ENCODE measurements around the gene DHX15.

The DHX15 gene

DNA sequence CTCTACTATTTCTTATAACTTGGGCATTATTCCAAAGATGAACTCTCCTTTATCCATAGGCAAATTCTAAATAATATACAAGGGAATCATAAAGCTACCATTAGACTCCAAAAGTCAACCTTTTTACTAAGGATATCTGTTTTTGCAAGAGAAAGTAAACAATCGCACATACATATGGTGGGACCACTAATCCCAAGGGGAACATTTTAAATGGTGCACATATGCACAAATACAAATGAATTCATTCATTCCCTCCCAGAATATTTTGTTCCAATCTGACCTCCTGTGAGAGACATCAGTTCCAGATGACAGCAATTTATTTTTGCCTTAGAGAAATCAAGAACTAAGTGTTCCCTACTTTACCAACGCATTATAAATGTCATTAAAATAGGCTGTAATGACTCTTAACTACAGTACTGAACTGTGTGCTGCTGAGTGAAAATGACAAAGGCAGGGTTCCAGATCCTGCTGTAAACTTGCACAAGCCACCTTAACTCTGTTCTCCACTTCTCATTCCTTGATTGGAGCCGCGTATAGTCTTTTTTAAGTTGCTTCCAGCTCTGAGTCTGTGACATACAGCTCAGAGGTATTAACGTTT lies 2.0 kb downstream of the DHX15 start:
- H3K27me3 ChIP-seq (ENCODE audit: control insufficient read depth, insufficient read depth, low read length) = no peaks in the 10 kb centered on the region
- H3K4me1 ChIP-seq (ENCODE audit: control insufficient read depth, insufficient read depth, low read length) = peaks cover 20% of the 10 kb centered on the region
- 0 out of 2 replicates have a peak overlapping the region, but pooled peaks have one; percentile 100 for H3K27ac ChIP-seq (ENCODE audit: low read depth, low read length)
- peak overlapping the region; percentile 20 for H3K9ac ChIP-seq (ENCODE audit: low read length)
- H3K36me3 ChIP-seq (ENCODE audit: control insufficient read depth, insufficient read depth, low read length) = peaks cover 45% of the 10 kb centered on the region
- peak overlapping the region; percentile 99 for H3K4me3 ChIP-seq (ENCODE audit: low read depth, low read length)
- no peaks in the 10 kb centered on the region for H3K9me3 ChIP-seq (ENCODE audit: control insufficient read depth, insufficient read depth, low read depth, low read length)

DNA sequence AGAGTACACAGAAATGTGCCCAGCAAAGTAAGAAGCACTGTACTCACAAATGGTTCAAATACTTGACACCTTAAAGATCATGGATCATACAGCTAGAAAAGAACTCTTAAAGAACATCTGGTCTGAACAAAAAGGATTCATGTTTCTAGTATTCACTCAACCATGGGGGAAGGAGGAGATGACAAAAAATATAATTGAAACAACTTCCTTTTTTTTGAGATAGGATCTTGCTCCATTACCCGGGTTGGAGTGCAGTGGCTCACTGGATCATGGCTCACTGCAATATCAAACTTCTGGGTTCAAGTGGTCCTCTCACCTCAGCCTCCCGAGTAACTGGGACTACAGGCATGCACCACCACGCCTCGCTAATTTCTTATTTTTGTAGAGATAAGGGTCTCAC lies 6.0 kb downstream of the DHX15 start:
- H3K9me3 ChIP-seq (ENCODE audit: control insufficient read depth, insufficient read depth, low read depth, low read length) = no peaks in the 10 kb centered on the region
- peaks cover 24% of the 10 kb centered on the region for H3K4me1 ChIP-seq (ENCODE audit: control insufficient read depth, insufficient read depth, low read length)
- no peak overlapping the region for H3K27ac ChIP-seq (ENCODE audit: low read depth, low read length)
- no peaks in the 10 kb centered on the region for H3K27me3 ChIP-seq (ENCODE audit: control insufficient read depth, insufficient read depth, low read length)
- peaks cover 83% of the 10 kb centered on the region for H3K36me3 ChIP-seq (ENCODE audit: control insufficient read depth, insufficient read depth, low read length)
- H3K9ac ChIP-seq (ENCODE audit: low read length) = no peak overlapping the region
- no peak overlapping the region for H3K4me3 ChIP-seq (ENCODE audit: low read depth, low read length)

DNA sequence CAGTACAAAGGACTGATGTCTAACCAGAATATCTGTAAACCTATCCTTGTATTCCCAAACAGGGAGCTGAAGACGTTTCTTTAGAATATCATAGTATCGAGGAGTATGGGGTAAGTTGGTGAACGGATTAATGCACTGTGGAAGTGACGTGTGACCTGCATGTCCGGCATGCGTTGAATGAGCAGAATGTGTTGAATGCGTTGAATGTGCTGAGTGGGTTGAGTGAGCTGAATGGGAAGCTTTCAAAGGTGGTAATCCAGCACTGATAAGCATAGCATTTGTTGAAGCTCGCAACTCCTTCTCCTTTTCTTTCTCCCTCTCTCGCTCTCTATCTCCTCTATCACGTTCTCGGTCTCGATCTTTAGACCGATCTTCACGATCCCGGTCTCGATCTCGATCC lies 8.1 kb downstream of the DHX15 start:
- peaks cover 13% of the 10 kb centered on the region; the same call in 1 of the 2 replicates for H3K4me1 ChIP-seq (ENCODE audit: control insufficient read depth, insufficient read depth, low read length)
- H3K9me3 ChIP-seq (ENCODE audit: control insufficient read depth, insufficient read depth, low read depth, low read length) = no peaks in the 10 kb centered on the region
- no peak overlapping the region for H3K27ac ChIP-seq (ENCODE audit: low read depth, low read length)
- no peak overlapping the region for H3K4me3 ChIP-seq (ENCODE audit: low read depth, low read length)
- H3K9ac ChIP-seq (ENCODE audit: low read length) = no peak overlapping the region
- no peaks in the 10 kb centered on the region for H3K27me3 ChIP-seq (ENCODE audit: control insufficient read depth, insufficient read depth, low read length)
- peaks cover 90% of the 10 kb centered on the region for H3K36me3 ChIP-seq (ENCODE audit: control insufficient read depth, insufficient read depth, low read length)

DNA sequence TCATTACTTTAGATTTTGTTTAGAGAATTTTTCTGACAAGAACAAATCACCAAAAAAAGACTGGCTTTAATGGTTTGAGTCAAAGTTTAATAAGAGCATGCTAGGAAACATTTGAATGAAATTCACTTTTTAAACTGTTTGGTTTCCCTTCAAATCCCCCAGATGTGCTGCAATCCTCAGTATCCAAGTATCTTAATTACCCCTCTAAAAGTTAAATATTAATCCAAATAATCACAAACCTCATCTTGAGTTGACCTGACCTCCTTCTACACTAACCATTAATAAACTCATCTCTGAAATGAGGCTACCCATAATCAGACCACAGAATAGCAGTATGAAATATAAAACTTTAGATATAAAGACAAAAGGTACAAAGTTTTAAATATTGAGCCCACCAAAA lies 10.1 kb downstream of the DHX15 start:
- no peaks in the 10 kb centered on the region for H3K9me3 ChIP-seq (ENCODE audit: control insufficient read depth, insufficient read depth, low read depth, low read length)
- H3K27me3 ChIP-seq (ENCODE audit: control insufficient read depth, insufficient read depth, low read length) = no peaks in the 10 kb centered on the region
- no peak overlapping the region for H3K4me3 ChIP-seq (ENCODE audit: low read depth, low read length)
- H3K9ac ChIP-seq (ENCODE audit: low read length) = no peak overlapping the region
- H3K27ac ChIP-seq (ENCODE audit: low read depth, low read length) = no peak overlapping the region
- H3K36me3 ChIP-seq (ENCODE audit: control insufficient read depth, insufficient read depth, low read length) = peaks cover 94% of the 10 kb centered on the region
- H3K4me1 ChIP-seq (ENCODE audit: control insufficient read depth, insufficient read depth, low read length) = peaks cover 10% of the 10 kb centered on the region; the same call in 1 of the 2 replicates

DNA sequence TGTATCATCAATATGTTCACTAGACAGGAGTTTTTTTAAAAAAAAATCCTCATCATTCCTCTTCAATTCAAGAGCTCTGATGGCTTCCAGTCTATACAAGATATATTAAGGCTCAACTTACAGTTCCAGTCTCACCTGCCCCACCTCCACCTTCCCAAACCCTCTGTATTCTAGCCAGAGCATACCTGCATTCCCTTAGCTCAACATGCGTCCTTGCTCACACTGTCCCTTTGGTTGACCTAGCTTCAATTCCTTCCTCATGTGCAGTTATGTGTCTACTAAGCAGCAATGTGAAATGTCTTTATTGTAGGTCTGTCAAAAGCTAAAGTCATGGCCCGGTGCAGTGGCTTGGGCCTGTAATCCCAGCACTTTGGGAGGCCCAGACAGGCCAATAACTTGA lies 10.8 kb downstream of the DHX15 start:
- Histone ChIP-seq H3K4me1 (ENCODE audit: control insufficient read depth, insufficient read depth, low read length) (peaks cover 10% of the 10 kb centered on the region; the same call in 1 of the 2 replicates), H3K27me3 (ENCODE audit: control insufficient read depth, insufficient read depth, low read length) (no peaks in the 10 kb centered on the region), H3K9ac (ENCODE audit: low read length) (no peak overlapping the region), H3K9me3 (ENCODE audit: control insufficient read depth, insufficient read depth, low read depth, low read length) (no peaks in the 10 kb centered on the region), H3K27ac (ENCODE audit: low read depth, low read length) (no peak overlapping the region), H3K36me3 (ENCODE audit: control insufficient read depth, insufficient read depth, low read length) (peaks cover 95% of the 10 kb centered on the region), H3K4me3 (ENCODE audit: low read depth, low read length) (no peak overlapping the region)

DNA sequence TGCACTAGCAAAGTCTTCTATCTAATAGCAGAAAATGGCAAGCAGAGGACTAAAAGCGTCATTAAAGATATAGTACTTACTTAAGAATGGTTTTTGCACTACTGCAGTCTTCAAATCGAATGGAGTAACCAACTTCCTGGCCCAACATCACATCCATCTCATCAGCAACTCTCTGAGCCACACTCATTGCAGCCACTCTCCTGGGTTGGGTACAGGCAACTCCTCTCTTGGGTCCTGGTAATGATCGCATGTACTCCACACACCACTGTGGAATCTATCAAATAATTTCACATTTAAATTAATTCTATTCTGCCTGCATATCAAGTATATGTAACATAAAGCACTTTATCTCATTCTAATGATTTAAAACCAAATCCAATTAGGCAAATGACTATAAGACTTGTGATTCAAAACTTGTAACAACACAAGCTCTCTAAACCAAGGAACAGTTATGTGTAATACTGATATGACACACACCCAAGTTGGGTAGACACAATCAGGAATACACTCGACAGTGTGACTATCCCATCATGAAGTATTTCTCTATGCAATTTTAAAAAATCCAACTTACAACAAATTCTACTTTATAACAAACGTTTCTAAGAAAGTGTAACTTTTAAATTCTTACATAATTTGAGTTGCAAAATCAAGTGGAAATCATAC lies 13.6 kb downstream of the DHX15 start:
- H3K4me1 ChIP-seq (ENCODE audit: control insufficient read depth, insufficient read depth, low read length) = no peaks in the 10 kb centered on the region

DNA sequence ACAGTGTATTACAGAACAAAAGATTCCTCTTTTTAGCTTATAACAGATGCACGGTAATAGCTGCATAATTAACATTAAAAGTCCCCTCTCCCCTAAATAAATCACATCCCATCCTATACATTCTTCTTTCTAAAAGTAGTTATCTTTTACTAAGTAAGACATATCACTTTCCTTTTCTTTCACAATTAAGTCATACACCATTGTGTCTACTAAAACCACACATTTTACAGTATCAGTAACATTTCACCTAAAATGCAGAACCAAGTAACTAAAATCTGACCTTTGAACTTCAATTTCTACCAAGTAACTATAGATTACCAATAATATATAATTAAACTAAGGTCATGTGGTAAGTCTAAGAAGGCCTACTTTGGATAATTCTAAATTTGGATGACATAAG lies 14.2 kb downstream of the DHX15 start:
- Histone ChIP-seq H3K27me3 (ENCODE audit: control insufficient read depth, insufficient read depth, low read length) (no peaks in the 10 kb centered on the region), H3K36me3 (ENCODE audit: control insufficient read depth, insufficient read depth, low read length) (peaks cover 92% of the 10 kb centered on the region), H3K4me1 (ENCODE audit: control insufficient read depth, insufficient read depth, low read length) (no peaks in the 10 kb centered on the region), H3K4me3 (ENCODE audit: low read depth, low read length) (no peak overlapping the region), H3K27ac (ENCODE audit: low read depth, low read length) (no peak overlapping the region), H3K9ac (ENCODE audit: low read length) (no peak overlapping the region), H3K9me3 (ENCODE audit: control insufficient read depth, insufficient read depth, low read depth, low read length) (no peaks in the 10 kb centered on the region)

More for the DNA sequence above, 13.6 kb downstream of the DHX15 start:
- H3K4me3 ChIP-seq (ENCODE audit: low read depth, low read length) = no peak overlapping the region
- H3K9me3 ChIP-seq (ENCODE audit: control insufficient read depth, insufficient read depth, low read depth, low read length) = no peaks in the 10 kb centered on the region
- H3K27me3 ChIP-seq (ENCODE audit: control insufficient read depth, insufficient read depth, low read length) = no peaks in the 10 kb centered on the region
- H3K9ac ChIP-seq (ENCODE audit: low read length) = no peak overlapping the region
- H3K36me3 ChIP-seq (ENCODE audit: control insufficient read depth, insufficient read depth, low read length) = peaks cover 92% of the 10 kb centered on the region
- H3K27ac ChIP-seq (ENCODE audit: low read depth, low read length) = no peak overlapping the region

DNA sequence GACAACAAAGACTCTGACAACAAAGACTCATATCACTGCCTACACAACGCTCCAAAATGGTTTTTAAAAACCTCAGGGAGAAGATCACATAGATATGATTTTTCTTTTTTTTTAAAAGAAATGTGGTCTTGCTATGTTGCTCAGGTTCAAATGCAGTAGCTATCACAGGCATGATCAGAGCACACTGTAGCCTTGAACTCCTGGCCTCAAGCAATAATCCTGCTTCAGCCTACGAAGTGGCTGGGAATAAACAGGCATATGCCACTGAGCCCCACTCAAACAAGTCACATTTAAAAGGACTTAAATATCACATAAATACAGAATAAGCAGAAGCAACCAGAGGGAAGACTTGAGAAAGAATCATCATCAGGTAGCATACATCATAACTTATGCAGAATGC lies 14.7 kb downstream of the DHX15 start:
- Histone ChIP-seq H3K9ac (ENCODE audit: low read length) (no peak overlapping the region), H3K27me3 (ENCODE audit: control insufficient read depth, insufficient read depth, low read length) (no peaks in the 10 kb centered on the region), H3K4me3 (ENCODE audit: low read depth, low read length) (no peak overlapping the region), H3K36me3 (ENCODE audit: control insufficient read depth, insufficient read depth, low read length) (peaks cover 91% of the 10 kb centered on the region), H3K27ac (ENCODE audit: low read depth, low read length) (no peak overlapping the region), H3K9me3 (ENCODE audit: control insufficient read depth, insufficient read depth, low read depth, low read length) (no peaks in the 10 kb centered on the region), H3K4me1 (ENCODE audit: control insufficient read depth, insufficient read depth, low read length) (no peaks in the 10 kb centered on the region)

DNA sequence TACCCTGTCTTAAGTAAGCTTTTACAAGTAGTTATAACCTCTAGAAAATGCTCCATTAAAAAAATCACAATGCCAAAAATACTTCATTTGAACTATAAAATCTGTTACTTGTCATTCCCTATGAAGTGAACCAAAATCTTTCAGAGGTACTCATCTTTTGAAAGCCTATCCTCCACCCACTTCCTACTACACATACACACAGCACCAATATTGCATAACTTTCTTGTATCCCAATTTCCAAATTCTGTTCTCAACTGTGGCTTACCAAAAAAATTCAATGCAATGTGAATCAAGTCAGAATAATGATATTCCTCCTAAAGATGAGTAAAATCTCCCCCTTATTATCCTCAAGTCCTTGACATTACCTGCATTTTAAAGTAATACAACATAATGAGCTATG lies 15.9 kb downstream of the DHX15 start:
- H3K36me3 ChIP-seq (ENCODE audit: control insufficient read depth, insufficient read depth, low read length) = peaks cover 92% of the 10 kb centered on the region
- no peaks in the 10 kb centered on the region for H3K4me1 ChIP-seq (ENCODE audit: control insufficient read depth, insufficient read depth, low read length)
- H3K27me3 ChIP-seq (ENCODE audit: control insufficient read depth, insufficient read depth, low read length) = no peaks in the 10 kb centered on the region
- no peaks in the 10 kb centered on the region for H3K9me3 ChIP-seq (ENCODE audit: control insufficient read depth, insufficient read depth, low read depth, low read length)
- H3K27ac ChIP-seq (ENCODE audit: low read depth, low read length) = no peak overlapping the region
- H3K9ac ChIP-seq (ENCODE audit: low read length) = no peak overlapping the region
- H3K4me3 ChIP-seq (ENCODE audit: low read depth, low read length) = no peak overlapping the region

DNA sequence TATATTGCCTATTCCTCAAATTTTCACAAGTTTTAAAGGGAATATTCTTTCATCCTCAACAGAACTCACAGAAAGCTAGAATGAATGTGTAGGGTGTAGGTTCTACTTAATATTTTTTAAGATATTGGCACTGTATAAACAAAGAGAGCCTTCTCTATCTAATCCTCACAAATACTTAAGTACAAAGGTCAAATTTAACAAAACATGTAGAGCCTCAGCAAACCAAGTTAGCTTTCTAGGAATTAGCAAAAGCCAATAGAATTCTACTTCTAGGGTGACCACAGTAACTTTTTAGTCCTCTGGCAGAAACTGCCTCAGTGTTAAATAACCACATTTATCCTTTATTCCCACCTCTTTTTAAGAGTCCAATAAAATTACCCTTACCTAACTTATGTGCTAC lies 19.3 kb downstream of the DHX15 start:
- no peaks in the 10 kb centered on the region for H3K4me1 ChIP-seq (ENCODE audit: control insufficient read depth, insufficient read depth, low read length)
- no peak overlapping the region for H3K9ac ChIP-seq (ENCODE audit: low read length)
- peaks cover 82% of the 10 kb centered on the region for H3K36me3 ChIP-seq (ENCODE audit: control insufficient read depth, insufficient read depth, low read length)
- no peaks in the 10 kb centered on the region for H3K9me3 ChIP-seq (ENCODE audit: control insufficient read depth, insufficient read depth, low read depth, low read length)
- no peak overlapping the region for H3K4me3 ChIP-seq (ENCODE audit: low read depth, low read length)
- H3K27me3 ChIP-seq (ENCODE audit: control insufficient read depth, insufficient read depth, low read length) = no peaks in the 10 kb centered on the region
- no peak overlapping the region for H3K27ac ChIP-seq (ENCODE audit: low read depth, low read length)

DNA sequence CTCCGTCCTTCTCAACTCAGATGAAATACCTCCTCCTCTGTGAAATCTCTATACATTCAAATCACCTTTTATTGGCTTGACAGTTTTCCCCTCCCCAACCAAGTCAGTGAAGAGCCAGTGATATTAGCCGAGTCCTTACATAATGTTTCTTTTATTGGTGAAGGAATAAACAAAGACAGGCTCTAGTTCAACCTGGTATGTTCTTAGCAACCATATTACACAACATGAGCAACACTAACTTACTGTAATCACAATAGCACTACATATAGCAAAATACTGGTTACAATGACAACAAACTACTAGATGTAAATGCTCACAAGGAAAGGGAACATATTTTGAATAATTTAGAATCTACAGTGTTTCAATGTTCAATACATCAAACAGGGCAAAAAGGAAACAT lies 19.9 kb downstream of the DHX15 start:
- H3K36me3 ChIP-seq (ENCODE audit: control insufficient read depth, insufficient read depth, low read length) = peaks cover 79% of the 10 kb centered on the region
- no peak overlapping the region for H3K4me3 ChIP-seq (ENCODE audit: low read depth, low read length)
- no peak overlapping the region for H3K27ac ChIP-seq (ENCODE audit: low read depth, low read length)
- no peaks in the 10 kb centered on the region for H3K9me3 ChIP-seq (ENCODE audit: control insufficient read depth, insufficient read depth, low read depth, low read length)
- no peak overlapping the region for H3K9ac ChIP-seq (ENCODE audit: low read length)
- no peaks in the 10 kb centered on the region for H3K27me3 ChIP-seq (ENCODE audit: control insufficient read depth, insufficient read depth, low read length)
- peaks cover 5% of the 10 kb centered on the region; the same call in 1 of the 2 replicates for H3K4me1 ChIP-seq (ENCODE audit: control insufficient read depth, insufficient read depth, low read length)
